D721Med (cell line): ENCODE data around the gene COBL.

Experiments
- DNase-seq: peaks from one replicate; pipeline ENCODE4 v3.0.0; 2011; ENCODE audit warnings: low spot score; ENCODE audit not compliant: insufficient read length
- FAIRE-seq: peaks from 2 replicates; lab custom pipeline; 2011; peaks lifted over from hg19 to GRCh38; lab: Jason Lieb, UNC
- TF ChIP-seq, protein P1 (sequence below): IDR thresholded peaks from 2 replicates; pipeline ENCODE4 v1.5.1; 2012; ENCODE audit warnings: mild to moderate bottlenecking, control low read depth; ENCODE audit not compliant: insufficient read depth; ENCODE audit errors: missing control alignments

Gene COBL, protein sequence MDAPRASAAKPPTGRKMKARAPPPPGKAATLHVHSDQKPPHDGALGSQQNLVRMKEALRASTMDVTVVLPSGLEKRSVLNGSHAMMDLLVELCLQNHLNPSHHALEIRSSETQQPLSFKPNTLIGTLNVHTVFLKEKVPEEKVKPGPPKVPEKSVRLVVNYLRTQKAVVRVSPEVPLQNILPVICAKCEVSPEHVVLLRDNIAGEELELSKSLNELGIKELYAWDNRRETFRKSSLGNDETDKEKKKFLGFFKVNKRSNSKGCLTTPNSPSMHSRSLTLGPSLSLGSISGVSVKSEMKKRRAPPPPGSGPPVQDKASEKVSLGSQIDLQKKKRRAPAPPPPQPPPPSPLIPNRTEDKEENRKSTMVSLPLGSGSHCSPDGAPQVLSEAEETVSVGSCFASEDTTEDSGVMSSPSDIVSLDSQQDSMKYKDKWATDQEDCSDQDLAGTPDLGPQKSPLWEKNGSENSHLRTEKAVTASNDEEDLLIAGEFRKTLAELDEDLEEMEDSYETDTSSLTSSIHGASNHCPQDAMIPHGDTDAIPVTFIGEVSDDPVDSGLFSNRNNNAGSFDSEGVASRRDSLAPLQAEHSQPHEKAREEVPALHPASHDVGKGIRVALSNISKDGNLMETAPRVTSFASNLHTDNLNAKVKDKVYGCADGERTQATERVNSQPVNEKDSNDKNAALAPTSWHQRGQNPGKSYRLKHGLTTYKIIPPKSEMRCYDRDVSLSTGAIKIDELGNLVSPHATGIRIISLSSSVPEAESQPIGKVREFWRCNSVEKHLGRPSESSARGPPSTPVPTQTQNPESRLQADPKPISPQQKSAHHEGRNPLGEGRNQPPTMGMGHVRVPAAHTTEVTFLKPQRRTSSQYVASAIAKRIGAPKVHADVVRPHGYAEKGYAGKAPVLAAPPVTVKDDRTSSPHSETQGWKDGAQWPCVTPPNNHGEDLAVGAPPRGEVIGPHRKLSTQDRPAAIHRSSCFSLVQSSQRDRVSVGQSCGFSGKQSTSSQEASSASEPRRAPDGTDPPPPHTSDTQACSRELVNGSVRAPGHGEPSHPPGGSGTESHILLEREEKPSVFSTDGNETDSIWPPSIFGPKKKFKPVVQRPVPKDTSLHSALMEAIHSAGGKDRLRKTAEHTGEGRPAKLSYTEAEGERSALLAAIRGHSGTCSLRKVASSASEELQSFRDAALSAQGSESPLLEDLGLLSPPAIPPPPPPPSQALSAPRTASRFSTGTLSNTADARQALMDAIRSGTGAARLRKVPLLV

GRCh38 chr7:51316666-51317581 lies at the start of gene COBL:
COBL (minus strand) TSS chr7:51316809; CDS start chr7:51316633, 176 bp downstream.
- FAIRE-seq (no peak), DNase-seq (no peak)
- TF ChIP-seq, protein P1, sequence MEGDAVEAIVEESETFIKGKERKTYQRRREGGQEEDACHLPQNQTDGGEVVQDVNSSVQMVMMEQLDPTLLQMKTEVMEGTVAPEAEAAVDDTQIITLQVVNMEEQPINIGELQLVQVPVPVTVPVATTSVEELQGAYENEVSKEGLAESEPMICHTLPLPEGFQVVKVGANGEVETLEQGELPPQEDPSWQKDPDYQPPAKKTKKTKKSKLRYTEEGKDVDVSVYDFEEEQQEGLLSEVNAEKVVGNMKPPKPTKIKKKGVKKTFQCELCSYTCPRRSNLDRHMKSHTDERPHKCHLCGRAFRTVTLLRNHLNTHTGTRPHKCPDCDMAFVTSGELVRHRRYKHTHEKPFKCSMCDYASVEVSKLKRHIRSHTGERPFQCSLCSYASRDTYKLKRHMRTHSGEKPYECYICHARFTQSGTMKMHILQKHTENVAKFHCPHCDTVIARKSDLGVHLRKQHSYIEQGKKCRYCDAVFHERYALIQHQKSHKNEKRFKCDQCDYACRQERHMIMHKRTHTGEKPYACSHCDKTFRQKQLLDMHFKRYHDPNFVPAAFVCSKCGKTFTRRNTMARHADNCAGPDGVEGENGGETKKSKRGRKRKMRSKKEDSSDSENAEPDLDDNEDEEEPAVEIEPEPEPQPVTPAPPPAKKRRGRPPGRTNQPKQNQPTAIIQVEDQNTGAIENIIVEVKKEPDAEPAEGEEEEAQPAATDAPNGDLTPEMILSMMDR, result no peak

GRCh38 chr7:51366172-51366728 lies 49.6 kb upstream of the COBL start:
- DNase-seq (no peak), FAIRE-seq (no peak)
- TF ChIP-seq, protein P1, result no peak

GRCh38 chr7:51357821-51358220 lies 41.2 kb upstream of the COBL start:
- TF ChIP-seq, protein P1, result peak; percentile 30
- FAIRE-seq, result no peak
- no peak for DNase-seq

GRCh38 chr7:51356849-51357516 lies 40.4 kb upstream of the COBL start:
- DNase-seq, result no peak
- TF ChIP-seq, protein P1, result no peak
- FAIRE-seq, result no peak

GRCh38 chr7:51354897-51355296 lies 38.3 kb upstream of the COBL start:
- TF ChIP-seq, protein P1, result no peak
- no peak for FAIRE-seq
- no peak for DNase-seq
